HEK293 (cell line): ENCODE data around the gene PHETA1.

Source experiments
- HOXA7 ChIP-seq: sonication (generic); formaldehyde crosslinking; IDR thresholded peaks from 2 replicates; pipeline ENCODE4 v1.8.1; 2022; ENCODE audit warnings: missing genetic modification reagents, borderline replicate concordance
- KLF10 ChIP-seq: fragments of 450-650 bp; IDR thresholded peaks from 2 replicates; pipeline ENCODE4 v1.5.1; 2018; ENCODE audit warnings: missing biosample characterization, mild to moderate bottlenecking, missing genetic modification characterization
- SP2 ChIP-seq: fragments of 450-650 bp; formaldehyde crosslinking; IDR thresholded peaks from 2 replicates; pipeline ENCODE4 v1.5.1; 2016; ENCODE audit warnings: missing biosample characterization, missing genetic modification characterization
- YY1 ChIP-seq: fragments of 450-650 bp; formaldehyde crosslinking; IDR thresholded peaks from 2 replicates; pipeline ENCODE4 v1.5.1; 2018; ENCODE audit warnings: missing biosample characterization, missing genetic modification characterization
- ZNF121 ChIP-seq: fragments of 450-650 bp; formaldehyde crosslinking; IDR thresholded peaks from 2 replicates; pipeline ENCODE4 v1.5.1; 2016; ENCODE audit warnings: missing biosample characterization, missing genetic modification characterization
- ZNF302 ChIP-seq: fragments of 450-650 bp; formaldehyde crosslinking; IDR thresholded peaks from 2 replicates; pipeline ENCODE4 v1.5.1; 2016; ENCODE audit warnings: missing biosample characterization, missing genetic modification characterization, low read depth
- ZNF404 ChIP-seq: fragments of 450-650 bp; formaldehyde crosslinking; IDR thresholded peaks from 2 replicates; pipeline ENCODE4 v1.5.1; 2017; ENCODE audit warnings: missing biosample characterization, missing genetic modification characterization
- ZNF707 ChIP-seq: fragments of 450-650 bp; formaldehyde crosslinking; IDR thresholded peaks from 2 replicates; pipeline ENCODE4 v1.5.1; 2016; ENCODE audit warnings: missing biosample characterization, missing genetic modification characterization
- TF ChIP-seq, protein P1 (sequence below): fragments of 450-650 bp; formaldehyde crosslinking; IDR thresholded peaks from 2 replicates; pipeline ENCODE4 v1.5.1; 2016; ENCODE audit warnings: missing biosample characterization, missing genetic modification characterization
- TF ChIP-seq, protein P2 (sequence below): sonication (generic); formaldehyde crosslinking; IDR thresholded peaks from 2 replicates; pipeline ENCODE4 v1.8.1; 2022; ENCODE audit warnings: mild to moderate bottlenecking, moderate library complexity, missing genetic modification reagents

DNA sequence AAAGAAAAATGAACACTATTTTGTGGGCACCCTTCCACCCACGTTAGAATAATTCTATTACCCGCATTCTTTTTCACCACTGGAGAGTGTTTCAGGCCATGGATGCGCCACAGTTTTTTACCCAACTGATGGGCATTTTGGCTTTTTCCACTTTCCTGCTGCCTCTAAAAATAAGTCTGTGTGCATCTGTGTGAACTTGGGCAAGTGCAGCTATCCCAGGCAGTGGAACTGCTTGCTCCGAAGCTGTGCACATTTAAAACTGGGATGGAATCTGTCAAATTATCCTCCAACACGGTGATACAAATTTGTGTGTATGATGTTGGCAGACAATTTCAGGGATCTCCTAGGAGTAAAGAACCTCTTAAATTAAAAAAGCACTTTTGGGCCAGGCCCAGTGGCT lies 31.5 kb downstream of the PHETA1 start:
- TF ChIP-seq ZNF404 (tag by site-specific recombination) (no peak), SP2 (tag by site-specific recombination) (no peak), YY1 (no peak), ZNF707 (tag by site-specific recombination) (no peak), HOXA7 (CRISPR knock-in tag) (no peak), ZNF121 (no peak), KLF10 (no peak), ZNF302 (tag by site-specific recombination) (no peak)
- TF ChIP-seq, protein P1, sequence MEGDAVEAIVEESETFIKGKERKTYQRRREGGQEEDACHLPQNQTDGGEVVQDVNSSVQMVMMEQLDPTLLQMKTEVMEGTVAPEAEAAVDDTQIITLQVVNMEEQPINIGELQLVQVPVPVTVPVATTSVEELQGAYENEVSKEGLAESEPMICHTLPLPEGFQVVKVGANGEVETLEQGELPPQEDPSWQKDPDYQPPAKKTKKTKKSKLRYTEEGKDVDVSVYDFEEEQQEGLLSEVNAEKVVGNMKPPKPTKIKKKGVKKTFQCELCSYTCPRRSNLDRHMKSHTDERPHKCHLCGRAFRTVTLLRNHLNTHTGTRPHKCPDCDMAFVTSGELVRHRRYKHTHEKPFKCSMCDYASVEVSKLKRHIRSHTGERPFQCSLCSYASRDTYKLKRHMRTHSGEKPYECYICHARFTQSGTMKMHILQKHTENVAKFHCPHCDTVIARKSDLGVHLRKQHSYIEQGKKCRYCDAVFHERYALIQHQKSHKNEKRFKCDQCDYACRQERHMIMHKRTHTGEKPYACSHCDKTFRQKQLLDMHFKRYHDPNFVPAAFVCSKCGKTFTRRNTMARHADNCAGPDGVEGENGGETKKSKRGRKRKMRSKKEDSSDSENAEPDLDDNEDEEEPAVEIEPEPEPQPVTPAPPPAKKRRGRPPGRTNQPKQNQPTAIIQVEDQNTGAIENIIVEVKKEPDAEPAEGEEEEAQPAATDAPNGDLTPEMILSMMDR (tag by site-specific recombination), result no peak
- TF ChIP-seq, protein P2, sequence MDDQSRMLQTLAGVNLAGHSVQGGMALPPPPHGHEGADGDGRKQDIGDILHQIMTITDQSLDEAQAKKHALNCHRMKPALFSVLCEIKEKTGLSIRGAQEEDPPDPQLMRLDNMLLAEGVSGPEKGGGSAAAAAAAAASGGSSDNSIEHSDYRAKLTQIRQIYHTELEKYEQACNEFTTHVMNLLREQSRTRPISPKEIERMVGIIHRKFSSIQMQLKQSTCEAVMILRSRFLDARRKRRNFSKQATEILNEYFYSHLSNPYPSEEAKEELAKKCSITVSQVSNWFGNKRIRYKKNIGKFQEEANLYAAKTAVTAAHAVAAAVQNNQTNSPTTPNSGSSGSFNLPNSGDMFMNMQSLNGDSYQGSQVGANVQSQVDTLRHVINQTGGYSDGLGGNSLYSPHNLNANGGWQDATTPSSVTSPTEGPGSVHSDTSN (CRISPR knock-in tag), result no peak
